ENCODE data around the gene MED17. TPM values are rescaled to one million over a fixed set of nuclear protein-coding genes. Genes with fewer than 3 reads are reported as not detected.

MED17 gene
- total RNA-seq, 2 donors from 2014 or later = 38.7 to 42.3 TPM

Other genes with a start within 250 kb of the MED17 start
- gene SMCO4, start 240.9 kb upstream of the MED17 start, total RNA-seq = 10 to 100 TPM; 49.3 to 82.4 TPM
- gene CEP295, start 122.6 kb upstream of the MED17 start, total RNA-seq = 10 to 100 TPM; 30.7 to 33.4 TPM
- 100 to 1,000 TPM; 262 to 270 TPM for gene TAF1D, start 42.8 kb upstream of the MED17 start, total RNA-seq
- gene C11orf54, start 42.6 kb upstream of the MED17 start, total RNA-seq = 10 to 100 TPM; 27.2 to 51.7 TPM
- not detected for gene VSTM5, start 66.3 kb downstream of the MED17 start, total RNA-seq
- not detected for gene HEPHL1, start 237.1 kb downstream of the MED17 start, total RNA-seq

Data from activated T-helper 17 cell treated with anti-CD3 and anti-CD28 coated beads, Interleukin-2, amount 50 U/mL, for 72 hours (primary cell).